GM12878 (cell line): ENCODE data around the gene CFDP1. TPM values are rescaled to one million over a fixed set of nuclear protein-coding genes. Genes with fewer than 3 reads are reported as not detected.

Experiments used
- ATAC-seq: fragments of 200-7000 bp; cut with Tn5 transposase; 3 replicates; pipeline ENCODE4 v1.9.1; 2020; ENCODE audit warnings: mild to moderate bottlenecking, moderate library complexity
- BruUV-seq: library from RNA; stranded (reverse); fragments of 400-500 nt; replicated peaks from 2 replicates; lab custom pipeline; 2021; lab: Mats Ljungman, UMichigan
- CTCF ChIA-PET: fragments of 300-600 bp; sonication (Branson Sonifier 250); formaldehyde crosslinking; extraction: SDS; loops from one replicate; lab custom pipeline; 2021; ENCODE audit warnings: inconsistent platforms; lab: Yijun Ruan, JAX
- POLR2A ChIA-PET: fragments of 350-600 bp; formaldehyde crosslinking; extraction: SDS; loops from one replicate; lab custom pipeline; 2021; ENCODE audit warnings: inconsistent platforms; lab: Charles Lee
- RAD21 ChIA-PET: fragments of 300-600 bp; sonication (Branson Sonifier 250); formaldehyde crosslinking; loops from one replicate; lab custom pipeline; 2023; ENCODE audit warnings: antibody characterized with exemption; ENCODE audit not compliant: unreplicated experiment; lab: Charles Lee
- SMC1A ChIA-PET: fragments of 300-600 bp; sonication (Branson Sonifier 250); formaldehyde crosslinking; loops from one replicate; lab custom pipeline; 2023; ENCODE audit not compliant: unreplicated experiment, uncharacterized antibody; lab: Charles Lee
- DNase-seq: peaks from one replicate; pipeline ENCODE4 v3.0.0-alpha.2; 2011; ENCODE audit warnings: low read depth, low spot score
- FAIRE-seq: peaks from 3 replicates; lab custom pipeline; 2011; peaks lifted over from hg19 to GRCh38; lab: Jason Lieb, UNC
- H2AFZ ChIP-seq: 2 replicates; pipeline ENCODE4 v1.6.0; 2011; ENCODE audit warnings: low read depth, low read length, control low read depth; ENCODE audit not compliant: control insufficient read depth
- H3K27ac ChIP-seq: 2 replicates; pipeline ENCODE4 v1.5.1; 2011; ENCODE audit warnings: control low read depth; ENCODE audit not compliant: control insufficient read depth, insufficient read depth
- H3K27me3 ChIP-seq, 2 experiments: replicated peaks in 1 of 2; 2 replicates each; pipeline versions ENCODE4 v1.6.0 to v1.6.1; 2011; ENCODE audit warnings: low read length in 1 of 2; ENCODE audit not compliant: control insufficient read depth in 2 of 2, insufficient read depth in 2 of 2
- H3K36me3 ChIP-seq, 2 experiments: 2 replicates each; pipeline ENCODE4 v1.5.1; 2011; ENCODE audit warnings: low read length in 1 of 2; ENCODE audit not compliant: control insufficient read depth in 2 of 2, insufficient read depth in 2 of 2
- H3K4me1 ChIP-seq: 2 replicates; pipeline ENCODE4 v1.6.1; 2011; ENCODE audit warnings: mild to moderate bottlenecking, low read length, moderate library complexity, mixed read lengths; ENCODE audit not compliant: control insufficient read depth, insufficient read depth
- H3K4me2 ChIP-seq: 2 replicates; pipeline ENCODE4 v1.6.0; 2011; ENCODE audit warnings: control low read depth; ENCODE audit not compliant: control insufficient read depth, insufficient read depth
- H3K4me3 ChIP-seq: fragments of 200-600 bp; sonication (generic); 2 replicates; pipeline ENCODE4 v1.5.1; 2016
- H3K79me2 ChIP-seq: 2 replicates; pipeline ENCODE4 v1.6.0; 2011; ENCODE audit warnings: low read length; ENCODE audit not compliant: control insufficient read depth, insufficient read depth
- H3K9ac ChIP-seq: 2 replicates; pipeline ENCODE4 v1.8.0; 2011; ENCODE audit warnings: low read length, control low read depth, mixed read lengths; ENCODE audit not compliant: control insufficient read depth, insufficient read depth
- H3K9me3 ChIP-seq: replicated peaks from 3 replicates; pipeline ENCODE4 v1.5.1; 2011; ENCODE audit warnings: mild to moderate bottlenecking, low read length; ENCODE audit not compliant: control insufficient read depth, insufficient read depth
- H4K20me1 ChIP-seq: 2 replicates; pipeline ENCODE4 v1.6.0; 2011; ENCODE audit not compliant: control insufficient read depth, insufficient read depth
- ATF7 ChIP-seq: fragments of 450-650 bp; IDR thresholded peaks from 2 replicates; pipeline ENCODE4 v1.6.1; 2016; ENCODE audit warnings: low read depth, mild to moderate bottlenecking
- BRCA1 ChIP-seq: IDR thresholded peaks from 2 replicates; pipeline ENCODE4 v1.6.1; 2011; ENCODE audit warnings: low read depth, low read length, improper control_type of control experiment
- EGR1 ChIP-seq, 2 experiments: IDR thresholded peaks; 1 replicate in 1 of 2; 2 replicates in 1 of 2; pipeline ENCODE4 v1.6.1; 2011 to 2012; ENCODE audit warnings: low read depth in 2 of 2, low read length in 2 of 2, borderline replicate concordance in 1 of 2, mild to moderate bottlenecking in 1 of 2, moderate library complexity in 1 of 2
- FOXM1 ChIP-seq: IDR thresholded peaks from 2 replicates; pipeline ENCODE4 v1.6.1; 2012; ENCODE audit warnings: low read depth, mild to moderate bottlenecking, inconsistent platforms, low read length, moderate library complexity
- HDAC6 ChIP-seq: fragments of 200-600 bp; sonication (generic); IDR thresholded peaks from one replicate; pipeline ENCODE4 v1.8.0; 2017; ENCODE audit warnings: antibody characterized with exemption; ENCODE audit not compliant: unreplicated experiment
- NBN ChIP-seq: fragments of 450-650 bp; IDR thresholded peaks from 2 replicates; pipeline ENCODE4 v1.6.1; 2016
- PKNOX1 ChIP-seq: fragments of 450-650 bp; IDR thresholded peaks from 2 replicates; pipeline ENCODE4 v1.6.1; 2016; ENCODE audit warnings: mild to moderate bottlenecking
- POU2F2 ChIP-seq: IDR thresholded peaks from 3 replicates; pipeline ENCODE4 v1.6.1; 2011; ENCODE audit warnings: low read depth, mild to moderate bottlenecking, low read length, borderline replicate concordance
- RCOR1 ChIP-seq: conservative IDR thresholded peaks from 2 replicates; pipeline ENCODE4 v1.6.1; 2012; ENCODE audit warnings: low read depth, low read length, improper control_type of control experiment
- REST ChIP-seq: IDR thresholded peaks from 2 replicates; pipeline ENCODE4 v1.6.1; 2012; ENCODE audit warnings: mild to moderate bottlenecking, low read depth, low read length
- SIX5 ChIP-seq: IDR thresholded peaks from 2 replicates; pipeline ENCODE4 v1.6.1; 2011; ENCODE audit warnings: mild to moderate bottlenecking, low read depth, low read length, moderate library complexity; ENCODE audit not compliant: severe bottlenecking
- STAT3 ChIP-seq: IDR thresholded peaks from 2 replicates; pipeline ENCODE4 v1.6.1; 2011; ENCODE audit warnings: low read depth, low read length, improper control_type of control experiment
- TAF1 ChIP-seq: IDR thresholded peaks from 2 replicates; pipeline ENCODE4 v1.6.1; 2011; ENCODE audit warnings: mild to moderate bottlenecking, low read depth, low read length, borderline replicate concordance
- WRNIP1 ChIP-seq: IDR thresholded peaks from 2 replicates; pipeline ENCODE4 v1.6.1; 2011; ENCODE audit warnings: low read depth, low read length, improper control_type of control experiment, borderline replicate concordance
- ZBED1 ChIP-seq: IDR thresholded peaks from 2 replicates; pipeline ENCODE4 v1.6.1; 2016; ENCODE audit warnings: borderline replicate concordance
- WGBS: methylation state at CpG from one replicate; pipeline ENCODE4 v1.1.6; 2016; ENCODE audit warnings: low lambda C conversion rate; ENCODE audit not compliant: insufficient replicate concordance, insufficient coverage; ENCODE audit errors: missing lambda C conversion rate; 5-methylcytosine and 5-hydroxymethylcytosine counted together
- in situ Hi-C: fragments of 300-500 bp; cut with MboI; formaldehyde crosslinking; loops from 9 replicates; pipeline ENCODE4 v1.14.3; 2018; ENCODE audit warnings: mixed read lengths
- intact Hi-C: fragments of 100-400 bp; cut with micrococcal nuclease; formaldehyde crosslinking; loops from one replicate; pipeline ENCODE4 v1.14.2; 2022; ENCODE audit not compliant: unreplicated experiment
- polyA plus RNA-seq, 11 experiments: library from polyadenylated mRNA; depleted of rRNA in 4 of 11; unstranded in 6 of 11; stranded (reverse) in 5 of 11; fragments of >200 nt; fragmentation: Nextera tagmentation in 4 of 11; fragmentation: Illumina TruSeq in 1 of 11; extraction: Ambion mirVana in 4 of 11; extraction: Trizol in 1 of 11; gene quantifications; 1 replicate in 1 of 11; 2 replicates in 10 of 11; pipeline versions ENCODE4 v1.2.1 to v1.2.3, GENCODE V29; 2011 to 2016; ENCODE audit warnings: inconsistent platforms in 2 of 11, missing spikeins in 2 of 11, low read depth in 1 of 11
- total RNA-seq, 4 experiments: library from RNA; depleted of rRNA in 3 of 4; stranded (reverse); fragments of >200 nt in 3 of 4; fragmentation: Illumina TruSeq in 1 of 4; extraction: Trizol in 1 of 4; gene quantifications; 2 replicates each; pipeline versions ENCODE4 v1.2.1 to v1.2.3, GENCODE V29; 2013 to 2021

CFDP1 gene
- total and polyA plus RNA-seq, 10 of the 15 experiments (the other 5 are each of a cell fraction or from before 2014, with no cell fraction given), result 22.3 to 64.8 (median 36.7) TPM

- FAIRE-seq, result no peak
- Histone ChIP-seq H3K27ac (no peak overlapping the region), H3K4me2 (no peak overlapping the region), H3K4me1 (peaks cover 15% of the 10 kb centered on the region; the same call in 1 of the 2 replicates)
- 98% methylated on average over 2 of the region's 2 CpGs for WGBS
- intact Hi-C loops, result no loop called here
- in situ Hi-C loops, result no loop called here
- TF ChIP-seq NBN (no peak), POU2F2 (no peak), HDAC6 (no peak), REST (no peak), BRCA1 (no peak), STAT3 (no peak), RCOR1 (no peak), SIX5 (no peak), ZBED1 (no peak), WRNIP1 (no peak), PKNOX1 (no peak), EGR1 (IDR thresholded peaks at IDR 0.05; ENCODE audit: borderline replicate concordance in 1 of 2, low read depth in 2 of 2, low read length in 2 of 2) (no peak), FOXM1 (no peak), TAF1 (no peak), ATF7 (no peak)
- TF ChIP-seq, all 136 proteins: peak for 0
- ChIA-PET RAD21 (no interaction called here), CTCF (no interaction called here), SMC1A (interaction anchor here (1.8 kb wide), 1 partner anchor 141 kb away, joined by 4 read pairs; no protein-coding TSS in a partner anchor), POLR2A (no interaction called here)
- no peaks in the 10 kb centered on the region for H3K9me3 ChIP-seq
- no peaks in the 10 kb centered on the region for H3K27me3 ChIP-seq
- no peaks in the 10 kb centered on the region for H3K79me2 ChIP-seq
- ATAC-seq, result no peak
- no TSS peak for BruUV-seq
- H3K9ac ChIP-seq, result no peak overlapping the region
- no peak for DNase-seq
- H2AFZ ChIP-seq, result no peak overlapping the region
- peaks cover 0 to 1% of the 10 kb centered on the region in 2 experiments; a peak in 1 of 4 replicates for H3K36me3 ChIP-seq
- H3K4me3 ChIP-seq, result no peak overlapping the region
- no peaks in the 10 kb centered on the region for H4K20me1 ChIP-seq
Observed at GRCh38 chr16:75374388-75374787, 58.9 kb downstream of the CFDP1 start.
